ENCODE data around the gene TRIM66. TPM values are rescaled to one million over a fixed set of nuclear protein-coding genes. Genes with fewer than 3 reads are reported as not detected.

TRIM66 gene
- total RNA-seq, 4 donors from 2014 or later, result 5.2 to 31.8 (median 7.6) TPM

- no peak for TF ChIP-seq CTCF (IDR thresholded peaks at IDR 0.05; ENCODE audit: low read depth)
These were observed 31.4 kb upstream of the TRIM66 start for GRCh38 chr11:8713760-8714454.

- TF ChIP-seq CTCF (IDR thresholded peaks at IDR 0.05; ENCODE audit: low read depth), result no peak
These were observed 30.0 kb upstream of the TRIM66 start for GRCh38 chr11:8712506-8712905.

GRCh38 chr11:8711895-8712442, 29.5 kb upstream of the TRIM66 start:
- no peak for TF ChIP-seq CTCF (IDR thresholded peaks at IDR 0.05; ENCODE audit: low read depth)

- no peak for TF ChIP-seq CTCF (IDR thresholded peaks at IDR 0.05; ENCODE audit: low read depth)
These were observed 27.3 kb upstream of the TRIM66 start for GRCh38 chr11:8709777-8710176.

- TF ChIP-seq CTCF (IDR thresholded peaks at IDR 0.05; ENCODE audit: low read depth), result no peak
These were observed 26.7 kb upstream of the TRIM66 start for GRCh38 chr11:8709002-8709672.

- TF ChIP-seq CTCF (IDR thresholded peaks at IDR 0.05; ENCODE audit: low read depth), result no peak
These were observed 25.2 kb upstream of the TRIM66 start for GRCh38 chr11:8707541-8708191.

All from subcutaneous adipose tissue (tissue), 4 donors.